ENCODE measurements around the gene SH3YL1.

SH3YL1 gene

GRCh38 chr2:223971-224760, 39.7 kb downstream of the SH3YL1 start:
- TF ChIP-seq CTCF (IDR thresholded peaks at IDR 0.05) = no peak

GRCh38 chr2:223451-223850, 40.4 kb downstream of the SH3YL1 start:
- H3K4me3 ChIP-seq = no peak overlapping the region
- TF ChIP-seq CTCF (IDR thresholded peaks at IDR 0.05) = no peak
- no peak for DNase-seq (ENCODE audit: low spot score)
- H3K27ac ChIP-seq = no peak overlapping the region

More at GRCh38 chr2:223971-224760, 39.7 kb downstream of the SH3YL1 start:
- no peak for DNase-seq (ENCODE audit: low spot score)
- Histone ChIP-seq H3K4me3 (no peak overlapping the region), H3K27ac (no peak overlapping the region)

GRCh38 chr2:216068-216467, 47.8 kb downstream of the SH3YL1 start:
- DNase-seq (ENCODE audit: low spot score) = no peak
- no peak overlapping the region for H3K4me3 ChIP-seq
- TF ChIP-seq CTCF (IDR thresholded peaks at IDR 0.05) = no peak
- H3K27ac ChIP-seq = no peak overlapping the region

- Histone ChIP-seq H3K4me3 (no peak overlapping the region), H3K27ac (no peak overlapping the region)
- no peak for DNase-seq (ENCODE audit: low spot score)
- TF ChIP-seq CTCF (IDR thresholded peaks at IDR 0.05) = no peak
Measured at GRCh38 chr2:213932-214693, 49.7 kb downstream of the SH3YL1 start.

GRCh38 chr2:211486-212184, 52.2 kb downstream of the SH3YL1 start:
- no peak overlapping the region for H3K4me3 ChIP-seq
- no peak for DNase-seq (ENCODE audit: low spot score)
- H3K27ac ChIP-seq = no peak overlapping the region
- TF ChIP-seq CTCF (IDR thresholded peaks at IDR 0.05) = no peak

- Histone ChIP-seq H3K4me3 (no peak overlapping the region), H3K27ac (no peak overlapping the region)
- TF ChIP-seq CTCF (IDR thresholded peaks at IDR 0.05) = no peak
- DNase-seq (ENCODE audit: low spot score) = no peak
Measured at GRCh38 chr2:210660-211059, 53.2 kb downstream of the SH3YL1 start.
